ENCODE measurements around the gene POLR3E. TPM values are rescaled to one million over a fixed set of nuclear protein-coding genes. Genes with fewer than 3 reads are reported as not detected.

The POLR3E gene
- polyA plus RNA-seq, 1 experiment, result 60.9 TPM

- Histone ChIP-seq H3K4me3 (ENCODE audit: low read depth, low read length) (no peak overlapping the region), H3K27me3 (ENCODE audit: control insufficient read depth, insufficient read depth, low read length) (no peaks in the 10 kb centered on the region), H3K36me3 (ENCODE audit: control insufficient read depth, insufficient read depth, low read length) (peaks cover 30% of the 10 kb centered on the region)
- ChIA-PET CTCF (interaction anchor here (0.6 to 1.5 kb wide), 10 partner anchors 9 to 666 kb away, joined by 3 to 8 read pairs (median 3); no protein-coding TSS in a partner anchor), POLR2A (no interaction called here)
- no peak for DNase-seq (ENCODE audit: low read depth)
- no peak for TF ChIP-seq CTCF (IDR thresholded peaks at IDR 0.05; ENCODE audit: insufficient read depth, low read depth, low read length)
These were observed 23.5 kb downstream of the POLR3E start for GRCh38 chr16:22320572-22321339.

- no peak for DNase-seq (ENCODE audit: low read depth)
- Histone ChIP-seq H3K27me3 (ENCODE audit: control insufficient read depth, insufficient read depth, low read length) (no peaks in the 10 kb centered on the region), H3K36me3 (ENCODE audit: control insufficient read depth, insufficient read depth, low read length) (peaks cover 31% of the 10 kb centered on the region), H3K4me3 (ENCODE audit: low read depth, low read length) (no peak overlapping the region)
- peak; percentile 90 for TF ChIP-seq CTCF (IDR thresholded peaks at IDR 0.05; ENCODE audit: insufficient read depth, low read depth, low read length)
- CTCF ChIA-PET, result interaction anchor here (0.6 to 1.5 kb wide), 11 partner anchors 8 to 666 kb away, joined by 3 to 8 read pairs (median 3); no protein-coding TSS in a partner anchor
- POLR2A ChIA-PET, result no interaction called here
These were observed 24.3 kb downstream of the POLR3E start for GRCh38 chr16:22321340-22322001.

GRCh38 chr16:22322021-22322471, 24.8 kb downstream of the POLR3E start:
- Histone ChIP-seq H3K4me3 (ENCODE audit: low read depth, low read length) (no peak overlapping the region), H3K36me3 (ENCODE audit: control insufficient read depth, insufficient read depth, low read length) (peaks cover 33% of the 10 kb centered on the region), H3K27me3 (ENCODE audit: control insufficient read depth, insufficient read depth, low read length) (no peaks in the 10 kb centered on the region)
- ChIA-PET POLR2A (no interaction called here), CTCF (interaction anchor here (0.8 to 1.5 kb wide), 3 partner anchors 12 to 102 kb away, joined by 3 to 8 read pairs (median 4); no protein-coding TSS in a partner anchor)
- no peak for TF ChIP-seq CTCF (IDR thresholded peaks at IDR 0.05; ENCODE audit: insufficient read depth, low read depth, low read length)
- DNase-seq (ENCODE audit: low read depth), result no peak

- no peaks in the 10 kb centered on the region for H3K27me3 ChIP-seq (ENCODE audit: control insufficient read depth, insufficient read depth, low read length)
- no peak for DNase-seq (ENCODE audit: low read depth)
- H3K36me3 ChIP-seq (ENCODE audit: control insufficient read depth, insufficient read depth, low read length), result peaks cover 35% of the 10 kb centered on the region
- ChIA-PET POLR2A (no interaction called here), CTCF (interaction anchor here (1.6 kb wide), 1 partner anchor 9 kb away, joined by 5 read pairs; no protein-coding TSS in a partner anchor)
- TF ChIP-seq CTCF (IDR thresholded peaks at IDR 0.05; ENCODE audit: insufficient read depth, low read depth, low read length), result no peak
- no peak overlapping the region for H3K4me3 ChIP-seq (ENCODE audit: low read depth, low read length)
These were observed 25.5 kb downstream of the POLR3E start for GRCh38 chr16:22322741-22323140.
